ENCODE results near the gene BMPR1A. TPM values are rescaled to one million over a fixed set of nuclear protein-coding genes. Genes with fewer than 3 reads are reported as not detected.

The BMPR1A gene
- polyA plus RNA-seq, 1 donor (not counting 4 experiments of a cell fraction or from before 2014, with no cell fraction given): 22.2 TPM

DNA sequence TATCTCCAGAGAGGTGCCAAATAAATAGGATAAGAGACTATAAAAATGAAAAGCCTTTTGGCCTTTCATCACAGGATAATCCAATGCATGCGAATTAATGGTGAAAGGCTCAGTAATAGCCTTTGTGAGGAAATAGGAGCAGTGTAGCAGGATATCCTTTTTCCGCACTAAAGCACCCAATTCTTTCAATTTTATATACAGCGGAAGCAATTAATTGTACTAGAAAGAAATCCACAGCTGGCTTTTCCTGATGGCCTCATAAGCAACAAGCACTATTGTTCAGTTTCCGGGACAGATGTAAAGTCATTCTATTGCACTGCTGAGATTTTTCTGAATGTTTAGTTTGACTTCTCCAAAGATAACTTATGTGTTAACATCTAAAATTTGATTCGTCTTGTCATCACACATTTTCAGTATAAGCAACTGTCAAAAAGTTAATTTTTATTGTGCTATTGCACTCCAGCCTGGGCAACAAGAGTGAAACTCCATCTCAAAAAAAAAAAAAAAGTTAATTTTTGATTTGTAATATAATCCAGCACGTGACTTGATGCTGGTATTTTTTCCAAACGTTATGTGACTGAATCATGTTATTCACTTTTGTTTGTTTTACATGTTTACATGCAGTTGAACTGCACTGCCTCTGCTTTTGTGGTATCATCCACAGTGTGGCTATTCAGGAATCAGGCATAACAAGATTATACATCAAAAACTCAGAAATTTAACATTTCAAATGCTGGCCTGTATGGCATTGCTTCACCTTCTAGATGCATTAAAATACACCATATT is 8.4 kb upstream of the BMPR1A start:
- no peaks in the 10 kb centered on the region for H3K9me3 ChIP-seq (ENCODE audit: control insufficient read depth, low read depth, low read length)
- no peak overlapping the region for H3K9ac ChIP-seq (ENCODE audit: control insufficient read depth, extremely low read depth, insufficient read depth, low read length)
- no peaks in the 10 kb centered on the region for H3K27me3 ChIP-seq (ENCODE audit: control insufficient read depth, extremely low read depth, insufficient read depth, low read length)
- H4K20me1 ChIP-seq (ENCODE audit: control insufficient read depth, extremely low read depth, insufficient read depth, low read length): no peaks in the 10 kb centered on the region
- no peaks in the 10 kb centered on the region for H3K79me2 ChIP-seq (ENCODE audit: control insufficient read depth, insufficient read depth, low read length)
- no peak for DNase-seq (ENCODE audit: low read depth, low spot score)
- TF ChIP-seq, protein P1, sequence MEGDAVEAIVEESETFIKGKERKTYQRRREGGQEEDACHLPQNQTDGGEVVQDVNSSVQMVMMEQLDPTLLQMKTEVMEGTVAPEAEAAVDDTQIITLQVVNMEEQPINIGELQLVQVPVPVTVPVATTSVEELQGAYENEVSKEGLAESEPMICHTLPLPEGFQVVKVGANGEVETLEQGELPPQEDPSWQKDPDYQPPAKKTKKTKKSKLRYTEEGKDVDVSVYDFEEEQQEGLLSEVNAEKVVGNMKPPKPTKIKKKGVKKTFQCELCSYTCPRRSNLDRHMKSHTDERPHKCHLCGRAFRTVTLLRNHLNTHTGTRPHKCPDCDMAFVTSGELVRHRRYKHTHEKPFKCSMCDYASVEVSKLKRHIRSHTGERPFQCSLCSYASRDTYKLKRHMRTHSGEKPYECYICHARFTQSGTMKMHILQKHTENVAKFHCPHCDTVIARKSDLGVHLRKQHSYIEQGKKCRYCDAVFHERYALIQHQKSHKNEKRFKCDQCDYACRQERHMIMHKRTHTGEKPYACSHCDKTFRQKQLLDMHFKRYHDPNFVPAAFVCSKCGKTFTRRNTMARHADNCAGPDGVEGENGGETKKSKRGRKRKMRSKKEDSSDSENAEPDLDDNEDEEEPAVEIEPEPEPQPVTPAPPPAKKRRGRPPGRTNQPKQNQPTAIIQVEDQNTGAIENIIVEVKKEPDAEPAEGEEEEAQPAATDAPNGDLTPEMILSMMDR (optimal IDR thresholded peaks at IDR 0.05 in 1 of 3, IDR thresholded peaks at IDR 0.05 in 1 of 3, conservative IDR thresholded peaks at IDR 0.05 in 1 of 3; ENCODE audit: extremely low read depth in 1 of 3, insufficient read depth in 2 of 3, low read length in 3 of 3): no peak
- TF ChIP-seq EZH2 (IDR thresholded peaks at IDR 0.05; ENCODE audit: low read length): no peak
- dilution Hi-C loops (cut with MboI; ENCODE audit: extremely low pct_ligation_motif_present, low sequenced_read_pairs): no loop called here
- H2AFZ ChIP-seq (ENCODE audit: control insufficient read depth, low read length): no peak overlapping the region
- no peaks in the 10 kb centered on the region for H3K36me3 ChIP-seq (ENCODE audit: control insufficient read depth in 2 of 2, extremely low read depth in 1 of 2, insufficient read depth in 2 of 2, low read length in 2 of 2)
- no peaks in the 10 kb centered on the region for H3K4me1 ChIP-seq (ENCODE audit: control insufficient read depth, extremely low read depth, insufficient read depth, low read length)
- H3K27ac ChIP-seq (ENCODE audit: control insufficient read depth, insufficient read depth, low read length): no peak overlapping the region
- no peak overlapping the region for H3K4me3 ChIP-seq (ENCODE audit: control insufficient read depth in 2 of 3, extremely low read depth in 1 of 3, insufficient read depth in 2 of 3, low read depth in 1 of 3, low read length in 3 of 3)
- no peak for FAIRE-seq
- no peaks in the 10 kb centered on the region for H3K9me1 ChIP-seq (ENCODE audit: control insufficient read depth, extremely low read depth, insufficient read depth, low read length)
- no peak overlapping the region for H3K4me2 ChIP-seq (ENCODE audit: control insufficient read depth, extremely low read depth, insufficient read depth, low read depth, low read length)

DNA sequence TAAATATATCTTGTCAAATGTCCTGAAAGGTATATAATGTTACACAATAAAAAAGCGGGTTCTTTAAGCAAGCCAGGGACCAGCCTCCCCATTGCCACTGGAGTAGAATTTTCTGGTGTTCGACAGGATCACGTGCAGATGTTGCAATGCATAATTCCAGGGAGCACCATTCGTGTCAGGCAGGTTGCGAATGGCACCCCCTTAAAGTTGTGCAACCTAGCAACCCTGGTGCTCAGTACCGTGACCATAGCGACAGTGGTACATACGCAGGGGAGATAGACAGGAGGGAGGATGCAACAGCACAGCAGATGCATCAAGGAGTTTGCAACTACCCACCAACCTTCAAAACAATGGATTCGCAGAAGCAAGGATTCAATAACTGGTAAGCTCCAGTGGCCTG is 6.6 kb upstream of the BMPR1A start:
- no peak overlapping the region for H3K4me3 ChIP-seq (ENCODE audit: control insufficient read depth in 2 of 3, extremely low read depth in 1 of 3, insufficient read depth in 2 of 3, low read depth in 1 of 3, low read length in 3 of 3)
- H3K36me3 ChIP-seq (ENCODE audit: control insufficient read depth in 2 of 2, extremely low read depth in 1 of 2, insufficient read depth in 2 of 2, low read length in 2 of 2): no peaks in the 10 kb centered on the region
- no peaks in the 10 kb centered on the region for H4K20me1 ChIP-seq (ENCODE audit: control insufficient read depth, extremely low read depth, insufficient read depth, low read length)
- H3K27ac ChIP-seq (ENCODE audit: control insufficient read depth, insufficient read depth, low read length): no peak overlapping the region
- H3K79me2 ChIP-seq (ENCODE audit: control insufficient read depth, insufficient read depth, low read length): no peaks in the 10 kb centered on the region
- H3K4me2 ChIP-seq (ENCODE audit: control insufficient read depth, extremely low read depth, insufficient read depth, low read depth, low read length): no peak overlapping the region
- peaks cover 1% of the 10 kb centered on the region for H3K4me1 ChIP-seq (ENCODE audit: control insufficient read depth, extremely low read depth, insufficient read depth, low read length)
- no peak overlapping the region for H3K9ac ChIP-seq (ENCODE audit: control insufficient read depth, extremely low read depth, insufficient read depth, low read length)
- DNase-seq (ENCODE audit: low read depth, low spot score): no peak
- no peaks in the 10 kb centered on the region for H3K9me1 ChIP-seq (ENCODE audit: control insufficient read depth, extremely low read depth, insufficient read depth, low read length)
- no peak for FAIRE-seq
- TF ChIP-seq, protein P1 (optimal IDR thresholded peaks at IDR 0.05 in 1 of 3, IDR thresholded peaks at IDR 0.05 in 1 of 3, conservative IDR thresholded peaks at IDR 0.05 in 1 of 3; ENCODE audit: extremely low read depth in 1 of 3, insufficient read depth in 2 of 3, low read length in 3 of 3): no peak
- TF ChIP-seq EZH2 (IDR thresholded peaks at IDR 0.05; ENCODE audit: low read length): no peak
- no peaks in the 10 kb centered on the region for H3K27me3 ChIP-seq (ENCODE audit: control insufficient read depth, extremely low read depth, insufficient read depth, low read length)
- H3K9me3 ChIP-seq (ENCODE audit: control insufficient read depth, low read depth, low read length): no peaks in the 10 kb centered on the region
- no peak overlapping the region for H2AFZ ChIP-seq (ENCODE audit: control insufficient read depth, low read length)
- dilution Hi-C loops (cut with MboI; ENCODE audit: extremely low pct_ligation_motif_present, low sequenced_read_pairs): no loop called here
